ENCODE results near the gene PTPRN2. TPM values are rescaled to one million over a fixed set of nuclear protein-coding genes. Genes with fewer than 3 reads are reported as not detected.
A peak's percentile ranks its signal among the peaks of the same experiment; 100 is the strongest.

PTPRN2 gene
- total and polyA plus RNA-seq, 8 donors = 4.9 to 136 (median 46.8) TPM

DNA sequence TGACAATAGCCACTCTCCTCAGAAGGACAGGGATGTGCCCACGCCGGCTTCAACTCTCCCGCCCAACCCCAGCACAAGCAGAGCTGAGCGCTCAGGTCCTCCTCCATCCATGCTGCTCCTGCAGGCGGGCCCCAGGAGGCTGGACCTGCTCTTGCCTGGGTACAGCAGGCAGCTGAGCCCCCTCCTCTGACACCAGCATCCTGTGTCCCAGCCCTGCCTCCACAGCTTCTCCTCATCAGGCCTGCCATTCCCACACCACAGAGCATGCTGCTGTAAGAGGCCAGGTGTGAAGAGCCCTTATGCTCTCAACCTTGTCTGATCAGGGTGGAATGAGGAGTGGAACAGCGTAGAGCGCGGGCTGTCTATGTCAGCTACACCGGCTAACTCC, 302.2 kb downstream of the PTPRN2 start:
- peaks cover 0 to 40% (median 22%) of the 10 kb centered on the region in 4 donors for H3K9me3 ChIP-seq
- DNase-seq = peak in 1 of 2 donors; percentile 22
- no peak overlapping the region for H3K4me3 ChIP-seq
- no peaks in the 10 kb centered on the region for H3K4me1 ChIP-seq
- WGBS, 5 donors = 87 to 100% (median 92%) methylated on average over 5 to 9 of the region's 9 CpGs
- H3K36me3 ChIP-seq = no peaks in the 10 kb centered on the region
- H3K27ac ChIP-seq = no peak overlapping the region
- TF ChIP-seq, protein P1, sequence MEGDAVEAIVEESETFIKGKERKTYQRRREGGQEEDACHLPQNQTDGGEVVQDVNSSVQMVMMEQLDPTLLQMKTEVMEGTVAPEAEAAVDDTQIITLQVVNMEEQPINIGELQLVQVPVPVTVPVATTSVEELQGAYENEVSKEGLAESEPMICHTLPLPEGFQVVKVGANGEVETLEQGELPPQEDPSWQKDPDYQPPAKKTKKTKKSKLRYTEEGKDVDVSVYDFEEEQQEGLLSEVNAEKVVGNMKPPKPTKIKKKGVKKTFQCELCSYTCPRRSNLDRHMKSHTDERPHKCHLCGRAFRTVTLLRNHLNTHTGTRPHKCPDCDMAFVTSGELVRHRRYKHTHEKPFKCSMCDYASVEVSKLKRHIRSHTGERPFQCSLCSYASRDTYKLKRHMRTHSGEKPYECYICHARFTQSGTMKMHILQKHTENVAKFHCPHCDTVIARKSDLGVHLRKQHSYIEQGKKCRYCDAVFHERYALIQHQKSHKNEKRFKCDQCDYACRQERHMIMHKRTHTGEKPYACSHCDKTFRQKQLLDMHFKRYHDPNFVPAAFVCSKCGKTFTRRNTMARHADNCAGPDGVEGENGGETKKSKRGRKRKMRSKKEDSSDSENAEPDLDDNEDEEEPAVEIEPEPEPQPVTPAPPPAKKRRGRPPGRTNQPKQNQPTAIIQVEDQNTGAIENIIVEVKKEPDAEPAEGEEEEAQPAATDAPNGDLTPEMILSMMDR (IDR thresholded peaks at IDR 0.05) = no peak
- no peak for TF ChIP-seq POLR2A (IDR thresholded peaks at IDR 0.05)
- H3K27me3 ChIP-seq = no peaks in the 10 kb centered on the region
- intact Hi-C loops (cut with DNase I; ENCODE audit: low total_unique reads) = no loop called here

DNA sequence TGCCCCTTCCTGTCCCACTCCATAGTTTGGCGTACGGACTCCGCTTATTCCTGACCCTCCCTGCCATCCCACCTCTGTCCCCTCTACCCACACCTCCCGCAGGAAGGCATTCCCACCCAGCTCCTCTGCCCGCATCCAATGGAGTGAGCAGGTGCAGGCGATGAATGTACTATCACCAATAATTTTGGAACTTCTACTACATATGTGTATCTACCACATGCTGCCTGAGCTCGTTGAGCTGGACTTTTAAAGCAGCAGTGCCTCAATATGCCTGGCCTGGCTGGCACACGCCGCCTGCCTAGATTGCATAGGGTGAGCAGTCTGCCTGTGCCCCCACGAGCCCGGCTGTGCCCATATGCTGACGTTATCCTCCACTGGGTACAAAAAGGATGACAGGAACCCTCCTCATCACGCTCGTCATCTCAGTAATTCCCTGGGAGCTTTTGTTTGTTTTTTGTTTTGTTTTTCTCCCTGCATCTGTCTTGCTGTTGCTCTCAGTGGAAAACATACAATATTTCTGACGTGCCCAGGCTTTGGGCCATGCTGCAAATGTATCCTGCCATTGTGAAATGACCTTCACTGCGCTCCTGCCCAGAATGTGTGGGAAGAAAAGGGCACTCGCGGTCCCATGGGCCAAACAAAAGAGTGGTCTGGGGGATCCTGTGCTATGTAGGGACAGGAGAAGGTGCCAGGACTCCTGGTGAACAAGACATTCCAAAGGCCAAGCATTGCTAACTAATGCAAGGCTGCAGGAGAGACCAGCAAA, 302.8 kb downstream of the PTPRN2 start:
- Histone ChIP-seq H3K4me3 (no peak overlapping the region), H3K27ac (no peak overlapping the region), H3K27me3 (no peaks in the 10 kb centered on the region), H3K9me3 (peaks cover 0 to 34% (median 18%) of the 10 kb centered on the region in 4 donors), H3K36me3 (no peaks in the 10 kb centered on the region), H3K4me1 (no peaks in the 10 kb centered on the region)
- DNase-seq = peak in 1 of 2 donors; percentile 22
- intact Hi-C loops (cut with DNase I; ENCODE audit: low total_unique reads) = no loop called here
- TF ChIP-seq POLR2AphosphoS5 (IDR thresholded peaks at IDR 0.05) (no peak), EP300 (IDR thresholded peaks at IDR 0.05) (no peak), POLR2A (IDR thresholded peaks at IDR 0.05) (no peak)
- TF ChIP-seq, protein P1 (IDR thresholded peaks at IDR 0.05) = no peak
- WGBS, 5 donors = 84 to 92% (median 87%) methylated on average over 18 of the region's 18 CpGs

DNA sequence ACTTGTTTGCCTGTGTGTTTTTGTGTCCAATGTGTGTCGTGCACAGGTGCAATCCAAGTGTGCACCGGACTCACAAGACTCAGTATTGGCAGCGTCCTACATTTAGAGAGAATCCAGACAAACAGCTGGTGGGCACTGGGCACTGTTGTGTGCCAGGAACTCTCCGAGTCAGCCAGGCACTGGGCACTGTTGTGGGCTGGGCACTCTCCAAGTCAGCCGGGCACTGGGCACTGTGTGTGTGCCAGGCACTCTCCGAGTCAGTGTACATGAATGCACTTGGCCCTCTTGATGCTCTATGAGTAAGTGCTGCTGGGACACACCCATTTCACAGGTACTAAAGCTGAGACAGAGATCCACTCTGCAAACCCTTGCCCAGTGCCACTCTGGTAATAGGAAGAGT, 303.5 kb downstream of the PTPRN2 start:
- intact Hi-C loops (cut with DNase I; ENCODE audit: low total_unique reads) = no loop called here
- DNase-seq = peak in 1 of 2 donors; percentile 21
- no peak overlapping the region for H3K4me3 ChIP-seq

DNA sequence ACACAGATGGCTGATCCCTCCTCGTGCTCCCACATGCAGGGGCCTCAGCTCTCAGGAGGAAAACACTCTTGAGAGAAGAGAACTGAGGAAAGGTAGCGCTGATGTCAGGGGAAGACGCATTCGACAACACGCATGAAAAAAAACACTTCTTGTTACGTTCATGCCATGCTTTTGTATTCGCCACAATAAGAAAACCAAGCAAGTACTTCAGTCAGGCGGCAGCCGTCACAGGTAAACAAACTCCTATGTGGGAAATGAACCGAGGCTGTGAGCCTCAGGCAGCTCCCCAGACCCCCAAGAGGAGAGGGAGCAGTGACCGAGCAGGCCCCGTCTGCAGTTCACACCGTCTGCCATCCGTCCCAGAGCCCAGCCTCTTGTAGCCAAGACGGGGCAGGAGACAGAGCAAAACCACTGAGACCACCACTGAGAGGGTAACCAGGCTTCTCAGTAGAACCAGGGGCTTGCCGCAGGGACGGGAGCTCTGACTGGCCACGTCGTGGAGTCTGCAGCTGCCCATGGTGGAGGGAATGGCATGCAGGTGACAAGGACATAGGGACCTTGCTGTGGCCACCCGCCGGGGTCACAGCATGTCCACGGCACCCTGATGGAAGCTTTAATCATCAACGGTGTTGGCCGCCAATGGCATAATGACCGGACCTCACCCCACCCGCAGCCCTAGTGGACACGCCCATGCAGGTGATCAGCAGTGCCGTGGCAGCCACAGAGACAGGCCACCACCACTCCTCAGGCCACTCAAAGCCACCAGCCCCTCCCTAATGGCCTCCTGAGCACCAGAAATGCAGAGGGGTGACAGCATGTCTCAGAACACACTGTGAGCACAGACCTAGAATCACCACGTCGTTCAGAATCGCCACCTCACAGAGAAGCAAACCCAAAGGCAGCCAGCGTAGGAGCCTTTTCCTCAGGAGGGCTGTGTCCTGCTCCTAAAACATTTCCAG, 304.3 kb downstream of the PTPRN2 start:
- DNase-seq = peak in 1 of 2 donors; percentile 14
- TF ChIP-seq, protein P1 (IDR thresholded peaks at IDR 0.05) = no peak
- TF ChIP-seq POLR2A (IDR thresholded peaks at IDR 0.05) = no peak
- no peak for TF ChIP-seq EP300 (IDR thresholded peaks at IDR 0.05)
- no peak for TF ChIP-seq POLR2AphosphoS5 (IDR thresholded peaks at IDR 0.05)
- H3K4me3 ChIP-seq = no peak overlapping the region
- no peaks in the 10 kb centered on the region for H3K27me3 ChIP-seq
- 80 to 88% (median 87%) methylated on average over 27 to 32 of the region's 32 CpGs for whole genome bisulfite sequencing, 5 donors
- H3K36me3 ChIP-seq = no peaks in the 10 kb centered on the region
- intact Hi-C loops (cut with DNase I; ENCODE audit: low total_unique reads) = no loop called here
- H3K27ac ChIP-seq = no peak overlapping the region
- H3K4me1 ChIP-seq = no peaks in the 10 kb centered on the region
- H3K9me3 ChIP-seq = peaks cover 0 to 21% (median 12%) of the 10 kb centered on the region in 4 donors

More for the DNA sequence above, 303.5 kb downstream of the PTPRN2 start:
- H3K27ac ChIP-seq = no peak overlapping the region
- no peak for TF ChIP-seq POLR2AphosphoS5 (IDR thresholded peaks at IDR 0.05)
- no peak for TF ChIP-seq EP300 (IDR thresholded peaks at IDR 0.05)
- TF ChIP-seq, protein P1 (IDR thresholded peaks at IDR 0.05) = no peak
- TF ChIP-seq POLR2A (IDR thresholded peaks at IDR 0.05) = no peak
- no peaks in the 10 kb centered on the region for H3K36me3 ChIP-seq
- H3K9me3 ChIP-seq = peaks cover 0 to 27% (median 14%) of the 10 kb centered on the region in 4 donors
- no peaks in the 10 kb centered on the region for H3K4me1 ChIP-seq
- WGBS, 5 donors = 77 to 88% (median 86%) methylated on average over 6 of the region's 6 CpGs
- no peaks in the 10 kb centered on the region for H3K27me3 ChIP-seq
